GM21381 (cell line): ENCODE results near the gene IGFLR1.
"Not testable (repeated sequence)": the region's sequence is repeated elsewhere in the genome, so short reads cannot be mapped to it uniquely, and the experiment has no call there.

Experiments used
- ATAC-seq: cut with Tn5 transposase; IDR thresholded peaks from one replicate; pipeline ENCODE4 v1.9.1; 2021; ENCODE audit warnings: mild to moderate bottlenecking, moderate library complexity; ENCODE audit not compliant: unreplicated experiment

Gene IGFLR1

DNA sequence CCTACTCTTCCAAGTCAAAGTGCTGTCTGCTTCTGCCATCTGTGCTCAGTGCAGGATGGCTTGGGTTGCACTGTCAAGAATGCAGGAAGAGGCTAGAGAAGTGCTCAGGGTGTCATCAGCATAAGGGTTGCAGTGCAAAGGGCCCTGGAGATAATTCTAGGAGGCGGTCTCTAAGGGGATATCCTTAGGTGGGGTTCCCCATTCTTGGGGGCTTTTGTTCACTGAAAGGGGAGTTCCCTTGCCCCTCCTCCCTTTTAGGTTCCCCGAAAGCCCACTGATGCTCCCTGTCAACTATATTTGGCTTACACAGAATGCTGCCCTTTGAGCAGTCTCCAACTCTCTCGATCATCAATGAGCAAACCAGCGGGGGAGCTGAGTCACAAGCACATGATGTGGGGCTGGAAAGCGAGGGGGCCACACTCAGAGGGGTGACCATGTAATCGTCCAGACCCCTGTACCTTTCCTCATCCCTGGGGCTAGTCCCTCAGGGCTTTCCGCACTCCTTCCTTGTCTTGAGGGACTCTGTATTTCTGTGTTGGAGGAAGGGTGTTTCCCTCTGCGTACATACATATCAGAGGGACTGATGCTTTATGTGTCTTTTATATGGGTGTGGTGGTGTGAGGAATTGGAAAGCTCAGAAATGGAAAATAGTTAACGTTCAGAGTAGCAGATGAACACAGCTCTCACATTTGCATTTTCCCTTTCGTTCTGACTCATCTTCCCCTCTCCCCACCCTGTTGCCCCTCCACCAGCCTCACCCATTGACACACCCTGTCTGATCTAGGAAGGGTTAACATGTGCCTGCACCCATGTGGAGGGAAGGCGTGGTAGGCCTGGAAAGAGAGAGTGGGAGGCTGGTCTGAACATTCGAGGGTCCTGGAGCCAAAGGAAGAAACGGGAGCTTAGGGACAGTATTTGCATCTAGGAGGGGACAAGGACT is 31.2 kb downstream of the IGFLR1 start:
- ATAC-seq = peak; percentile 23

DNA sequence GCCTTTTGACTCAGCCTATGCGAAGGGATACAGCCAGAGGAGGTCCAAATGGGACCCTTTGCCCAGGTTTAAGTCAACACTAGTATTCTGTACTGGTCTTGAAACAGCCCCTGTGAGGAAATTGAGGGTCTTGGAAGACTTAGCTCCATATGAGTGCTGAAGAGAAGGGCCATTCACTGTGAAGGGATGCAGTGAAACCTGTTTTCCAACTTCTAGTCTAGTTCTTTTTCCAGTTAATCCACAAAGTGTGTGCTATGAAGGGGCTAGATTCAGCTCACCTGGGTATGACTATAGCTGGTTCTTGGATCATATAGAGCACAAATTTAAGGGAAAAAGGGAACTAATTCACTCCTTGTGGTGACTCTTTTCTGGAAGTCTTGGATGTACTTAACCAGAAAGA is 33.9 kb downstream of the IGFLR1 start:
- no peak for ATAC-seq

DNA sequence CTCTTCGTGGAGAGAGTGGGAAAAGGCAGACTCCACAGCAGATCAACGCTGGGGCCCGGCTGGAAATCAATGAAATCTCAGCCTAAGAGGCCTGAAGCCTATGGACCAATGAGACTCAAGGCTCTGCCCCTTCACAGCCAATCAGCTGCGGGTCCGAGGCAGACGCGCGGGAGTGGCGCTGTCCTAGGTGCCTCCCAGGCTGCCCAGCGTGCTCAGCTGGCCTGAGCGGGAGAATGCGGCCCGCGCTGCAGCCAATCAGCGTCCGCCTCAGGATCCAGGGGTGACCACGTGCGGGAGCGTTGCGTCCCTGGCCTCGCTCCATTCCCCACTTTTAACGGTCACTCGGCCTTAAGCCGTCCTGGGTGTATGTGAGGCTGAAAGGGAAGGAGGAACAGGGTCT is 38.0 kb downstream of the IGFLR1 start, which contains the start of gene ZBTB32:
Gene ZBTB32 (plus strand): TSS at position 341 of the 400 bp plus-strand sequence. CDS start 10,069 bp downstream, outside the sequence.
- ATAC-seq = no peak

GRCh38 chr19:35703343-35703742 is 38.9 kb downstream of the IGFLR1 start:
- ATAC-seq = no peak

DNA sequence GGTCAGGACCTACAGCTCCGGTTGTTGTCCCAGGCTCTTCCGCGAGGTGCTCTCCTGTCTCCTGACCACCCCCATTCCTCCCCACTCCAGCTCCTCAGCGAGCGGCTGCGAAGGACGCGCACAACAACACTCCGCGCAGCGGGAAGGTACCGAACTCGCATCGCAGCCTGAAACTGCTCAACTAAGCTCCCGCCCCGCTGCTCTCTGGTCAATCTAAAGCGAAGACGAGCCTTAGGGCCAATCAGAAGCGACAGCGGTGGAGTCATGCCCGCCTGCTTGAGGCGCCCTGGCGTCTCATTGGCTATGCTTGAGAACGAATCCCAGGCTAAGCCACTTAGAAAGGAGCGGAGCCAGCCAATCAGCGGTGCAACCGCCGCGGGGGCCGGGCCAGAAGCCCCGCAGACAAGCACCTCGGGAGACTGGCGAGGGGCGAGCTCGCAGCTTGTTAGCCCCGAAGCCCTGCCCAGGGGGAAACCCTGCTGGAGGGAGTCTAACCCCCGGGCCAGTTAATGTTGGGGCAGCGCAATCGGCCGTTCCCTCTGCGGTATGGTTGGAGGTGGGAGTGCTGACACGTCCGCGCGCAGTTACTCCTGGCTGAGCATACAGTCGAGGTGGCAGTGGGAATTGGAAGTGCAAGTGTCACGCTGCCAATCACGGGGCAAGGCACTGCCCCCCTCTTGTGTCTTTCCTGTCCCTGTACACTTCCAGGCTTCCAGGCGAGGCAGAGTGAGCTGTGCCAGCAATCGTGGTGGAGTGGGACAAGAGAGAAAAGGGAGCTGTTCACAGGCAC is 39.8 kb downstream of the IGFLR1 start:
- ATAC-seq = peak; percentile 96

DNA sequence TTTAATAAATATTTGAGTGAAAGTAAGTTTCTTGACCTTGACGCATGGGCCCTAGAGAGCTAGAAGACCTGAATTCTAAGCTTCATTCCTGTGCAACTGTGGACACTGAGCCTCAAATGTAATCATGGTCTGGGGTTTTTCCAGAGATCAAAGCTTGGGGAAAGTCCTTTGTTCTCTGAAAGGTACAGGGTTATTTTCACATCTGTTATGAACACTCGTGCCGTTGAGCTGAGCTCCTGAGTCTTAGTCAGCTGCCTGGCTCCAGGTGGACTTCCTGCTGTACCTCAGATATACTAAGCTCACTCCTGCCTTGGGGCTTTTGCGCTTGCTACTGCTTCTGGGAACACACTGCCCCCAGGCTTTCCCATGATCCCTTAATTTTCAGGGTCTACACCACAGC is 45.4 kb downstream of the IGFLR1 start:
- no peak for ATAC-seq

DNA sequence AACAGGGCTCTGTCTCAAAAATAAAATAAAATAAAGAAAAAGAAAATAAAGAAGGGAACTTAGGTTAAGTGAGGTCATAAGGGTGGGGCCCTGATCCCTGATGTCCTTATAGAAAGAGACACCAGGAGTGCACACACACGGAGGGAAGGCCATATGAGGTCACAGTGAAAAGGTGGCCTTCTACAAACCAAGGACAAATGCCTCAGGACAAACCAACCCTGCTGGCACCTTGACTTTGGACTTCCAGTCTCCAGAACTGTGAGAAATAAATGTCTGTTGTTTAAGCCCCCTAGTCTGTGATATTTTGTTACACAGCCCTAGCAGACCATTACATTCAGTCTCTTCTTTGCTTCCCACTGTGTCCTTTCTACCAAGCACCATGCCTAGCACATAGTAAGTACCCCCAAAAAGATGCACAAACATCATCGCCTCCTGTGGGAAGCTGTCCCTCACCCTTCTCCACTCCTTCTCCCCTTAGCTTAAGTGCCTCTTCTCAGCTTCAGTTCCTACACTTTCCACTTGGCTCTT is 46.3 kb downstream of the IGFLR1 start:
- no peak for ATAC-seq

- peak; percentile 71 for ATAC-seq
These were observed 48.2 kb downstream of the IGFLR1 start for GRCh38 chr19:35693835-35694599.

DNA sequence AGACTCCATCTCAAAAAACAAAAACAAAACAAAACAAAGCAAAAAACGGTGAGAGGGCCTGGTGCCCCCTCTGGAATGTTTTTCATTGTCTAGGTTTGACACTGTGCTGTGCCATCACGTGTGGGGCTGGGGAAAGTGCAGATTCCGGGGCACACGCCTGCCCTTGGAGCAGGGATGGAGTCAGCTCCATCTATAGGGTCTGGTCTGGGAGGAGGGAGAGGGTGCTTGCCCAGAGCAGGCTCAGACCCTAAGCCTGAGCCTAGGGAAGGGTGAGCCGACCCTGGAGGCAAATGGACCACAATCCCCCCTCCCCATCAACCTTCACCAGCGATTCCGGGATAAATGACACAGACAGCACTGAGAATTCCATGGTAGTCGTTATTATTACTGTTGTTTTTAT is 48.8 kb downstream of the IGFLR1 start:
- peak; percentile 11 for ATAC-seq

DNA sequence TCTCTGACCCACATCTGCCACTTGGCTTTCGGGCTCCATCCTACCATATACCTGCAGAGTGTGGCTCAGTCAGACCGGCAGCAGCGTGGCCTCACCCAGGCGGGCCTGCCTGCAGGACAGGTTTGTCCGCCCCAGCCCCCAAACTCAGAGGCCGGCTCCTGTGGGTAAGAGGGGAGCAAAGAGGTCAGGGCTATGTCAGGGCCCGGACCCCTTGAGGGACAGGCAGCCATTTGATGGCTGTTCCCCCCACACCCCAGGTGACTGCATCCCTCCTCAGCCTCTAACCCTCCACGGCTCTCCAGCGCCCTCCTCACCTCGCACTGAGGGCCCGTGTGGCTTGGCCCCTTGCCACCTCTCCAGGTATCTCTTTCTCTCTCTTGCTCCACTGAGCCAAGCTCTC is 50.2 kb downstream of the IGFLR1 start:
- ATAC-seq = no peak

DNA sequence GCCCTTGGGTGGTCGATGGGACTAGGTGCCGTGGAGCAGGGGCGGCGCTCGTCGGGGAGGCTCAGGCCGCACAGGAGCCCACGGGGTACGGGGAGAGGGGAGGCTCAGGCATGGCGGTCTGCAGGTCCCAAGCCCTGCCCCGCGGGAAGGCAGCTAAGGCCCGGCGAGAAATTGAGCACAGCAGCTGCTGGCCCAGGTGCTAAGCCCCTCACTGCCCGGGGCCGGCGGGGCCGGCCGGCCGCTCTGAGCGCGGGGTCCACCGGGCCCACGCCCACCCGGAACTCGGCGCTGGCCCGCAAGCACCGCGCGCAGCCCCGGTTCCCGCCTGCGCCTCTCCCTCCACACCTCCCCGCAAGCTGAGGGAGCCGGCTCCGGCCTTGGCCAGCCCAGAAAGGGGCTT is 51.1 kb downstream of the IGFLR1 start:
- not testable (repeated sequence) for ATAC-seq

GRCh38 chr19:35689836-35690235 is 52.4 kb downstream of the IGFLR1 start:
- no peak for ATAC-seq
